Ascending aorta (tissue), 2 donors: ENCODE data around the gene CDCA4. TPM values are rescaled to one million over a fixed set of nuclear protein-coding genes. Genes with fewer than 3 reads are reported as not detected.

Experiments used
- DNase-seq, 2 donors: peaks; one replicate each; pipeline ENCODE4 v3.0.0-alpha.2; 2019; ENCODE audit warnings: low spot score in 2 of 2
- H3K27ac ChIP-seq, 2 donors: fragments of 200-600 bp; sonication (generic); one replicate each; pipeline ENCODE4 v1.5.1; 2016 to 2017; ENCODE audit warnings: mild to moderate bottlenecking in 1 of 2
- H3K27me3 ChIP-seq: fragments of 200-600 bp; sonication (generic); one replicate; pipeline ENCODE4 v1.5.1; 2017
- H3K36me3 ChIP-seq, 2 donors: fragments of 200-600 bp; sonication (generic); one replicate each; pipeline ENCODE4 v1.5.1; 2016
- H3K4me1 ChIP-seq, 2 donors: fragments of 200-600 bp; sonication (generic); one replicate each; pipeline ENCODE4 v1.5.1; 2016 to 2017; ENCODE audit warnings: mild to moderate bottlenecking in 1 of 2
- H3K4me3 ChIP-seq, 2 donors: fragments of 200-600 bp; sonication (generic); one replicate each; pipeline ENCODE4 v1.5.1; 2016 to 2017; ENCODE audit warnings: mild to moderate bottlenecking in 1 of 2
- H3K9me3 ChIP-seq, 2 donors: fragments of 200-600 bp; sonication (generic); one replicate each; pipeline ENCODE4 v1.5.1; 2016
- intact Hi-C: fragments of 100-400 bp; cut with DNase I; formaldehyde crosslinking; loops from one replicate; pipeline ENCODE4 v1.15.1; 2023
- total RNA-seq: library from RNA; depleted of rRNA; stranded (reverse); fragments of >200 nt; gene quantifications from one replicate; pipeline ENCODE4 v1.1.0, GENCODE V29; 2016
- TF ChIP-seq, protein P1 (sequence below), 3 experiments: fragments of 200-600 bp in 2 of 3; fragments of 450-650 bp in 1 of 3; sonication (generic) in 2 of 3; IDR thresholded peaks; one replicate each; pipeline ENCODE4 v1.5.1; 2016 to 2019; ENCODE audit warnings: antibody characterized with exemption in 3 of 3, mild to moderate bottlenecking in 1 of 3, moderate library complexity in 1 of 3

Gene CDCA4
- total RNA-seq, 1 donor from 2014 or later: 2.3 TPM

DNA sequence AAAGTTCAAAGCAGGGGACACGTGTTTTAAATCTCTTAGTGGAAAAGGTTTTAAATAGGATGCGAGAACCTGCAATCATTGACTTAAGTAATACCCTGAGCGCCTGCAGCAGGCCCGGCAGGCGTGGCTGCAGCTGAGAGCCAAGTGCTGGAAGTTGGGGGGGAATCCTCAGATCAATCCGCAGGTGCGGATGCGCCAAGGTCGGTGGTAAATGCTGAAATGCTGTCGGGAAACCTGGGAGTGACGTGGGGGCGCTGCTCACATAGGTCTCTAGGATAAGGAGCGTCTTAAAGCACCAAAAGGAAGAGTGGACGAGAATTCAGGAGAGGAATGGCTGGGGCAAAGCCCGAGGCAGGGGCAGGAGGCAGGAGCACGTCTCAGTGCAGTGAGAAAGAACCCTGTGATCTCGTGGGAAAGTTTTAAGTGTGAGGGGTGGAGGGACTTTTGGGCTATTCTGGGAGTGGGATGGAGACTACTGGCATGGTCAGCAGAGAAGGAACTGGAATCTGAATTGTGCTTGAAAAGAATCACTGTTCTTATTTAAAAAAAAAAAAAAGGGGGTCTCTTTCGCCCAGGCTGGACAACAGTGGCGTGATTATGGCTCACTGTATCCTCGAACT, 883 bp upstream of the CDCA4 start:
- no peaks in the 10 kb centered on the region for H3K36me3 ChIP-seq
- H3K27me3 ChIP-seq: no peaks in the 10 kb centered on the region
- peak overlapping the region; percentile 87 to 100 for H3K4me3 ChIP-seq
- peak in 1 of 2 donors; percentile 70 for DNase-seq
- intact Hi-C loops: loop anchor here (1.0 to 10.0 kb wide), 6 partner anchors 24 to 463 kb away; partner anchors contain the start of genes CLBA1 and CRIP1
- peaks cover 10% of the 10 kb centered on the region in 2 donors for H3K4me1 ChIP-seq
- TF ChIP-seq, protein P1, sequence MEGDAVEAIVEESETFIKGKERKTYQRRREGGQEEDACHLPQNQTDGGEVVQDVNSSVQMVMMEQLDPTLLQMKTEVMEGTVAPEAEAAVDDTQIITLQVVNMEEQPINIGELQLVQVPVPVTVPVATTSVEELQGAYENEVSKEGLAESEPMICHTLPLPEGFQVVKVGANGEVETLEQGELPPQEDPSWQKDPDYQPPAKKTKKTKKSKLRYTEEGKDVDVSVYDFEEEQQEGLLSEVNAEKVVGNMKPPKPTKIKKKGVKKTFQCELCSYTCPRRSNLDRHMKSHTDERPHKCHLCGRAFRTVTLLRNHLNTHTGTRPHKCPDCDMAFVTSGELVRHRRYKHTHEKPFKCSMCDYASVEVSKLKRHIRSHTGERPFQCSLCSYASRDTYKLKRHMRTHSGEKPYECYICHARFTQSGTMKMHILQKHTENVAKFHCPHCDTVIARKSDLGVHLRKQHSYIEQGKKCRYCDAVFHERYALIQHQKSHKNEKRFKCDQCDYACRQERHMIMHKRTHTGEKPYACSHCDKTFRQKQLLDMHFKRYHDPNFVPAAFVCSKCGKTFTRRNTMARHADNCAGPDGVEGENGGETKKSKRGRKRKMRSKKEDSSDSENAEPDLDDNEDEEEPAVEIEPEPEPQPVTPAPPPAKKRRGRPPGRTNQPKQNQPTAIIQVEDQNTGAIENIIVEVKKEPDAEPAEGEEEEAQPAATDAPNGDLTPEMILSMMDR (IDR thresholded peaks at IDR 0.05): no peak
- H3K27ac ChIP-seq: peak overlapping the region; percentile 51 to 69
- no peaks in the 10 kb centered on the region for H3K9me3 ChIP-seq

DNA sequence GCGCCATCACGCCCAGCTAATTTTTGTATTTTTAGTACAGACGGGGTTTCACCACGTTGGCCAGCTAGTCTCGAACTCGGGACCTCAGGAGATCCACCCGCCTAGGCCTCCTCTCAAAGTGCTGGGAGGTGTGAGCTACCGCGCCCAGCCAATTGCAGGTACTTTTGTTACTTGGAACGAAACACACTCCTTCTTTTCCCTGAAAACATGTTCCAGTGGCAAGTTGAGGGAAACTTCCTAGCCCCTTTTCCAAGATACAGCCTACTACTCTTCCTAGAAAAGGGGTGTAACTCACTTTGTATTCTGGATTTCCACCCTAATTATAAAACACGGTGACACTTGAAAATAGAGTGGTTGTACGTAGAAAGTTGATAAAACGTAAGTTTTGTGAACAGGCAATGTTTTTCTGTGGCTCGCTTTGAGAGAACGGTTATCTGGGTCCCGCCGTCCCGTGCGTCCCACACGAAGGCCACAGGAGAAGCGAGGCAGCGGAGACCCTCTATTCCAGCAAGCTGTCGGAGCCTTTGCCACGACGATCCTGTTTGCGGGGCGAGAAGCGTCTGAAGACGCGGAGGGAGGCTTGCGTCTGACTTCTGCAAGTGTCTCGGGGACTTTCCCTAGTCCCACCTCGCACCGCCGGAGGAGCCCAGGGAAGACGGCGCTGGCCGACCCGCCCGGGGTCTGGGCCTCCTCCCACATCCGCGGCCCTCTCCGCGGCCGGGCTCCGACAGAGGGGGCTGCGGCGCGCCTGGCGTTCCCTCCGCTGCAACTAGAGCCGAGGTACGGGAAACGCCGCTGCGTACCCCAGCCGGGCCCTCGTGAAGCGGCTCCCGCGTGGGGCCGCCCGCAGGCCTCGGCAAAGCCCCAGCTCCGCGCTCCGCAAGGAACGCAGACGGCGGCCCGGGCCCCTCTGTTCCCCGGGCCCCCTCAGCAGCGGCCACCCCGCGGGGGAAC, 745 bp downstream of the CDCA4 start:
- Histone ChIP-seq H3K27me3 (no peaks in the 10 kb centered on the region), H3K27ac (peak overlapping the region; percentile 35 to 64), H3K9me3 (no peaks in the 10 kb centered on the region), H3K36me3 (no peaks in the 10 kb centered on the region), H3K4me1 (peaks cover 10% of the 10 kb centered on the region in 2 donors), H3K4me3 (peak overlapping the region; percentile 81 to 100)
- TF ChIP-seq, protein P1 (IDR thresholded peaks at IDR 0.05): peak in 1 of 3 experiments; percentile 17
- intact Hi-C loops: loop anchor here (5.0 to 10.0 kb wide), 2 partner anchors 72 to 465 kb away; partner anchors contain the start of gene CRIP1
- DNase-seq: peak in 1 of 2 donors; percentile 69

DNA sequence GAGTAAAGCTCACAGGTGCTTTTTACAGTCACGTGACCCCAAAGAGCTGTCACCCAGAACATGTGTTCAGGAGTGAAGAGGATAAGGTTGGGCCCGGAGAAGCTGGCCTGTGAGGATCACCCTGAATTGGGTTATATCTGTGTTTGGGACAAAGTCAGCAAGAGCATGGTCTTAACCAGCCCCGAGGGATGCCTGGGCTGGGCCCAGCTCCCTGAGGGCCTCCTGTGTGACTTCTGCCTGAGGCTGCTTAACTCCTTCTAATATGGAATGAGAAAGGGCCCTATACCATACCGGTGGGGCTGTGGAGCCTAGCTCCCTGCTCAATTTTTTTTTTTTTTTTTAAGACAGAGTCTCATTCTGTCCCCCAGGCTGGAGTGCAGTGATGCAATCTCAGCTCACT, 2.5 kb downstream of the CDCA4 start:
- Histone ChIP-seq H3K36me3 (no peaks in the 10 kb centered on the region), H3K4me3 (no peak overlapping the region), H3K27ac (no peak overlapping the region), H3K9me3 (no peaks in the 10 kb centered on the region), H3K27me3 (no peaks in the 10 kb centered on the region), H3K4me1 (peaks cover 10% of the 10 kb centered on the region in 2 donors)
- intact Hi-C loops: no loop called here
- no peak for DNase-seq
- TF ChIP-seq, protein P1 (IDR thresholded peaks at IDR 0.05): no peak

DNA sequence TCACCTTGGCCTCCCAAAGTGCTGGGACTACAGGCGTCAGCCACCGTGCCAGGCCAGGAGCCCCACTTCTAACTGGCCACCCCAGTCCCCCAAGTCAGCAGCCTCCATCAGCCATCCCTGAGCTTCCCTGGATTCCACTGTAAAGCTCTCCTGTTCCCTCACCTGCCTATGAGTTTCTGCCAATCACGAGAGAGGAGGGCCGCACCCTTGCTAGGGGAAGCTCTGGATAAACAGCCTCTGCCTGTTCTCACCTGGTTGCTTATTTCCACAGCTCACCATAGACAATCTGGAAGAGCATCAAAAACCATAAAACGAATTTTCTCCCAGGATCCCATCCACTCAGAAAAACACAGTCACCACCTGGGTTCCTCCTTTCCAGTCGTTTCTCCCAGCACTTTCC, 5.0 kb downstream of the CDCA4 start:
- intact Hi-C loops: no loop called here
- Histone ChIP-seq H3K4me1 (peaks cover 5 to 13% of the 10 kb centered on the region in 2 donors), H3K27ac (no peak overlapping the region), H3K27me3 (no peaks in the 10 kb centered on the region), H3K36me3 (peaks cover 3 to 4% of the 10 kb centered on the region in 2 donors), H3K4me3 (no peak overlapping the region), H3K9me3 (no peaks in the 10 kb centered on the region)
- TF ChIP-seq, protein P1 (IDR thresholded peaks at IDR 0.05): no peak
- DNase-seq: no peak

DNA sequence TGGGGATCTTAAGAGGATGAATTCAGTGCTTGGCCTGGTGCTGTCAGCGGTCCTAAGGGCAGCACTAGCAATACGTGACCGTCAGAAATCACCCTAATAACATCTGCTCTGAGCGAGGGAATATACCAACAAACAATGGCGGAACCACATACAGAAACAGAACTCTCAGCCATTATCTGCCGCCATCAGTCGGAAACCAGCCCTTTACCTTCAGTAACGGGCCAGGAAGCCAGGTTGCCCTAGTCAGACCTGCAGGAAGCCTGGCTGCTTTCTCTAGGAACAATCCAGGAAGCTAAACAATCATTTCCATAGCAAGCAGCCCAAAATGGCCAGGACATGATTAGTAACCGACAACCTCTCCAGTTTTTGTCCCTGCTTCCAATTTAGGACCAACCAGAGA, 5.6 kb downstream of the CDCA4 start:
- H3K9me3 ChIP-seq: no peaks in the 10 kb centered on the region
- no peaks in the 10 kb centered on the region for H3K27me3 ChIP-seq
- peaks cover 5 to 11% of the 10 kb centered on the region in 2 donors for H3K4me1 ChIP-seq
- TF ChIP-seq, protein P1 (IDR thresholded peaks at IDR 0.05): no peak
- H3K4me3 ChIP-seq: no peak overlapping the region
- no peak overlapping the region for H3K27ac ChIP-seq
- peaks cover 5 to 10% of the 10 kb centered on the region in 2 donors for H3K36me3 ChIP-seq
- intact Hi-C loops: no loop called here
- no peak for DNase-seq
